GM18870 (cell line): ENCODE results near the gene SCN8A.
"Not testable (repeated sequence)": the region's sequence is repeated elsewhere in the genome, so short reads cannot be mapped to it uniquely, and the experiment has no call there.

ENCODE experiments used
- ATAC-seq: cut with Tn5 transposase; IDR thresholded peaks from one replicate; pipeline ENCODE4 v1.9.1; 2021; ENCODE audit warnings: moderate library complexity; ENCODE audit not compliant: unreplicated experiment

The SCN8A gene

DNA sequence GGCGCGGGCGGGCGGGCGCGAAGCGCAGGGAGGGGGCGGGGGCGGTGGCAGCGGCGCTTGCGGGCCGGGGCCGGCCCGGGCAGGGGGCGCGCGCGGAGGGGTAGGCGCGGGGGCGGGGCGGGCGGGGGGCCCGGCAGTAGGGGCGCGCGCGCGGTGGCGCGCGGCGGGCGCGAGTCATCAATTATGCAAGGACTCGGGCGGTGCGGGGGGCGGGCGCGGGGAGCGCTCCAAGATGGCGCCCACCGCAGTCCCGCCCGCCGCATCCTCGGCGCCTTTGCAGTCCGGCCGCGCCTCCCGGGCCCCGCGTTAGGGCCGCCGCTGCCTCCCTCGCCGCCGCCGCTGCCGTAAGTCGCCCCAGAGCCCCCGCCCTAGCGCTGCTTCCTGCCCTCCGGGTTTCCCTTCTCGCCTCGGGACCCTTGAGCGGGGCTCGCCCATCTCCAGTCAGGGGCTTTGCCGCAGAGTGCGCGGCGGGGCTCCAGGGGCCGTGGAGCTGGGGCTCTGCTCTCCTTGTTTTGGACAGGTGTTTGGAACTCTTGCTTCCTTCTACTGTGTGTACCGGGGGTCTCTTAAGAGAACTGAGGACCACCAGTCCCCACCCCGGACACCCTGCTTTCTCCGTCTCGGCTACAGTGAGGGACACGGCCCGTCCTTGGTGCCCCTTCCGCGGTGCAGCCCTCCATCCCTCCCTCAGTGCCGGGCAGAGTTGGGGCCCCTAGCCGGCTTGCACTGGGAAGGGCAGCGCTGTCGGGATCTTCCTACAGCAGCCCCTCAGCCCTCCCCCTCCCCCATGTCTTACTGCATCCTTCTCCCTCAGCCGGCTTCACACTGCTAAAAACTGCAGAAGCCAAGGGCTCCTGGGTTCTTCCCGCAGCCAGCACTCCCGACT, at the start of gene SCN8A:
TSS of gene SCN8A (plus strand) at position 218 of the 886 bp plus-strand sequence. CDS start 71,585 bp downstream, outside the sequence.
- no peak for ATAC-seq

GRCh38 chr12:51546097-51546496, 44.9 kb upstream of the SCN8A start:
- ATAC-seq = no peak

- ATAC-seq = no peak
Measured at GRCh38 chr12:51547606-51548005, 43.4 kb upstream of the SCN8A start.

GRCh38 chr12:51548241-51548640, 42.8 kb upstream of the SCN8A start:
- no peak for ATAC-seq

DNA sequence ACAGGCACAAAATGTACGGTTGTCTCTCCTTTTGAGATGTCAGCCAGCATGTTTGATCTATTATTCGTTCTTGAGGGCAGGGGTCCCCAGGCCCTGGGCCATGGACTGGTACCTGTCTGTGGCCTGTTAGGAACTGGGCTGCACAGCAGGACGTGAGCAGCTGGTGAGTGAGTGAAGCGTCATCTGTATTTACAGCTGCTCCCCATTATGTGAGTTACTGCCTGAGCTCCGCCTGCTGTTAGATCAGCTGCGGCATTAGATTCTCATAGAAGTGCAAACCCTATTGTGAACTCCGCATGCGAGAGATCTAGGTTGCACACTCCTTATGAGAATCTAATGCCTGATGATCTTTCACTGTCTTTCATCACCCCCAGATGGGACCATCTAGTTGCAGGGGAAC, 41.4 kb upstream of the SCN8A start:
- no peak for ATAC-seq

- ATAC-seq = not testable (repeated sequence)
Measured at GRCh38 chr12:51568271-51569032, 22.6 kb upstream of the SCN8A start.

DNA sequence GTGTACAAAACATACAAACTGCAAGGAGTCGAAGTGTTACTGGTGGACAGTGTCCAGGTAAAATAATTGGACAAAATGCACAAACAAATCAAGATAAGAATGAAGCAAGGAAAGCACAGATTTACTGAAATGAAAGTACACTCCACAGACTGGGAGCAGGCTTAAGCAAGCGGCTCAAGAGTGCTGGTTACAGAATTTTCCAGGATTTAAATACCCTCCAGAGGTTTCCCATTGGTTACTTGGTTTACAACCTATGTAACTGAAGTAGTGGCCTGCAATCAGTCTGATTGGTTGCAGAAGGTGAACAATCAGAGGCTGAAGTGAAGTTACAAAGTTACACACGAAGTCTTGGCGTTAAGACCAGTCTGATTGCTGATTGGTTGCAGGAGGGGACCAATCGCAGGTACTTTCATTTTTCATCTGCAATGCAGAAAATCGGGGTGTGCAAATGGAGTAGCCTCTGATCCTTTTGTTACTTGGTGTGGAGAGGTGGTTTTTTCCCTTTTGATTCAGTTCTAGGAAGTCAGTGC, 11.6 kb upstream of the SCN8A start:
- no peak for ATAC-seq

- no peak for ATAC-seq
Measured at GRCh38 chr12:51589060-51589459, 2.0 kb upstream of the SCN8A start.

DNA sequence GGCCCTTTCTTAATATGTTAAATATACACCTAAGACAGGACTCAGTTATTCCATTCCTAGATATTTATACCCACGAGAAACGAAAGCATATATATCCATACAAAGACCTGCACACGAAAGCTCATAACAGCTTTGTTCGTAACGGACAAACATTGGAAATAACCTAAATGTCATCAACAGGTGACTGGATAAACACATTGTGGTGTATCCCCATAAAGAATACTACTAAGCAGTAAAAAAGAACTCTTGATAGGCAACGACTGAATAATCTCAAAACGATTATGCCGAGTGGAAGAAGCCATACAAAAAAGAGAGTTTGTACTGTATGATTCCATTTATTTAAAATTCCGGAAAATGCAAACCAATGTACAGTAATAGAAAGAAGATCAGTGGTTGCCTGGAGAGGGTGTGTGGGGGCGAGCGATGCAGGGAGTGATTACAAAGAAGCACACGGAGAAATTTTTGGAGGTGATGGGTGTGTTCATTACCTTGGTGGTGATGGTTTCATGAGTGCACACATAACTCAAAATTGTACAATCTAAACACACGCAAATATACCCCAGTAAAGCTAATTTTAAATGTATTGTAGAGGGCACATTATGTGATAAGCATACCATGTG, 1.4 kb upstream of the SCN8A start:
- ATAC-seq = no peak

GRCh38 chr12:51590347-51591015, 552 bp upstream of the SCN8A start:
- no peak for ATAC-seq

- ATAC-seq = no peak
Measured at GRCh38 chr12:51592034-51592705, 1.1 kb downstream of the SCN8A start.

DNA sequence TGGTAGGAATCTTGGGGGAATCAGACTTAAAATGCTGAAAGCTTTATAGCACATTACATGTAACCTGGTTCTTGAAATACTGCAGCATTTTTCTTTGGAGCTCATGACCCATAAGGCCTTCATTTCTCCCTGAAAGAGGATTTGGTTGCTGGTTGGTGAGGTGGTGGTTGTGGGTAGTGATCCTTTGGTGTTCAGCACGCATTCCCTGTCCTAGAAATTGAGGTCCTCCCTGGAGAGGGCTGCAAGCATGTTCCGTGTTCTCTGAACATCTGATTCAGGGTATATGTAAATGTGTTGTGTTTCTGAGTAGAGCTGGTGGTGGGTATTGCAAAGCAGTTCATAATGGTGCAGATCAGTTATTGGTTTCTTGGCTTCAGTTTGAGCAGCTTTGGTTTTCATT, 2.0 kb downstream of the SCN8A start:
- ATAC-seq = no peak

GRCh38 chr12:51593539-51593938, 2.5 kb downstream of the SCN8A start:
- no peak for ATAC-seq

DNA sequence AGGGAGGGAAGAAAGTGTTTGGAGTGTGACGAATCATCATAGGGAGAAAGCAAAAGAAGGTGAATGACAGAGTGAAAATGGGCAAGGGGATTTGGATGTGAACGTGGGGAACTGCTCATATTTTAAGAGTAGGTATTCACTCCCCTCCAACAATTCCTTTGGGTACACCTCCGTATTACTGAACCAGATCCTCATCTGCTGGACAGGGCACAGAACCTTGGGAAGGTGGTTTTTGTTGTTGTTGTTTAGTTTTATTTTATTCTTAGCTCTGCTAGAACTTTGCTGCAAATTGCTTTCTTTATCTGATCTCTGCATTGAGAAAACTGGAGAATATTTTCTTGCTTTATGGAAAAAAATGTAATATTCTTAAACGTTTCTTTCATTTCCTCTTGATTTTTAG, 7.1 kb downstream of the SCN8A start:
- no peak for ATAC-seq

DNA sequence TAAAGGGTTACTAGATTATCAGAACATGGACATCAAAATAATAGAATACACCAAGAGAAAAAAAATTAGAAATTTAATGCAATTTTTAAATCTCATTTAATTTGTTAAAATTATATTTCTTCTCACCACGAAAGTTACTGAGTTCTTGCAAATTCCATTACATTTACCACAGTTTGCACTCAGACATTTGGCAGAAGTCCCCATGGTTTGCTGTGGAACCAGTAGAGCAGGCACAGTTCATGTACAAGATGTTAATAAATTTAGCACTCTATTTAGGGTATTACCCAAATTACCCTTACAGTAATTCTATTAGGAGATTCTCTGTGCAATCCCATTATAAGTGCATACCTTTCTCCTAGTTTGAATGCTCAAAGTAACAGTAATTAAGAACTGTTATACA, 9.7 kb downstream of the SCN8A start:
- ATAC-seq = no peak

- no peak for ATAC-seq
Measured at GRCh38 chr12:51601241-51601640, 10.2 kb downstream of the SCN8A start.

- not testable (repeated sequence) for ATAC-seq
Measured at GRCh38 chr12:51605896-51606295, 14.9 kb downstream of the SCN8A start.

GRCh38 chr12:51607197-51607596, 16.2 kb downstream of the SCN8A start:
- not testable (repeated sequence) for ATAC-seq

- no peak for ATAC-seq
Measured at GRCh38 chr12:51620448-51620847, 29.4 kb downstream of the SCN8A start.
